Hematopoietic multipotent progenitor cell treated with erythropoietin and hydrocortisone succinate and interleukin-3 and kit ligand, for 17 days (in vitro differentiated cells): ENCODE results near the gene C2orf76.
"Not testable (repeated sequence)": the region's sequence is repeated elsewhere in the genome, so short reads cannot be mapped to it uniquely, and the experiment has no call there.

ENCODE experiments used
- DNase-seq: peaks from one replicate; pipeline ENCODE4 v3.0.0-alpha.2; 2015; ENCODE audit warnings: low spot score

Gene C2orf76

GRCh38 chr2:119366649-119367471 is at the start of gene C2orf76, which contains the start of gene DBI:
C2orf76 (minus strand) TSS chr2:119366834; CDS start chr2:119339959, 26,875 bp downstream.
DBI (plus strand) TSS chr2:119366977; CDS start chr2:119367052, 75 bp downstream.
- peak; percentile 95 for DNase-seq

GRCh38 chr2:119415630-119416029 is 49.0 kb upstream of the C2orf76 start:
- no peak for DNase-seq

GRCh38 chr2:119414894-119415293 is 48.3 kb upstream of the C2orf76 start:
- DNase-seq = no peak

GRCh38 chr2:119409506-119409905 is 42.9 kb upstream of the C2orf76 start:
- DNase-seq = no peak

- no peak for DNase-seq
Measured at GRCh38 chr2:119408221-119408619, 41.6 kb upstream of the C2orf76 start.

GRCh38 chr2:119407430-119408220 is 41.0 kb upstream of the C2orf76 start:
- peak; percentile 40 for DNase-seq

- no peak for DNase-seq
Measured at GRCh38 chr2:119405151-119405550, 38.5 kb upstream of the C2orf76 start.

GRCh38 chr2:119403618-119404017 is 37.0 kb upstream of the C2orf76 start:
- DNase-seq = not testable (repeated sequence)

- no peak for DNase-seq
Measured at GRCh38 chr2:119402645-119403560, 36.3 kb upstream of the C2orf76 start.

GRCh38 chr2:119402106-119402505 is 35.5 kb upstream of the C2orf76 start:
- DNase-seq = no peak

- no peak for DNase-seq
Measured at GRCh38 chr2:119397196-119397595, 30.6 kb upstream of the C2orf76 start.

GRCh38 chr2:119393971-119394748 is 27.5 kb upstream of the C2orf76 start:
- no peak for DNase-seq

- DNase-seq = no peak
Measured at GRCh38 chr2:119389615-119390306, 23.1 kb upstream of the C2orf76 start.

GRCh38 chr2:119387381-119388129 is 20.9 kb upstream of the C2orf76 start:
- DNase-seq = no peak

- no peak for DNase-seq
Measured at GRCh38 chr2:119385466-119385865, 18.8 kb upstream of the C2orf76 start.

GRCh38 chr2:119384971-119385370 is 18.3 kb upstream of the C2orf76 start:
- DNase-seq = no peak

- no peak for DNase-seq
Measured at GRCh38 chr2:119383410-119384140, 16.9 kb upstream of the C2orf76 start.

GRCh38 chr2:119378566-119378965 is 11.9 kb upstream of the C2orf76 start:
- DNase-seq = no peak

- no peak for DNase-seq
Measured at GRCh38 chr2:119377993-119378345, 11.3 kb upstream of the C2orf76 start.
